GM15510 (cell line): Measurements from ENCODE around the gene MOCS1.

Source experiments
- POLR2A ChIP-seq: IDR thresholded peaks from 3 replicates; pipeline ENCODE4 v1.6.1; 2011; ENCODE audit warnings: borderline replicate concordance; ENCODE audit not compliant: insufficient read length; ENCODE audit errors: extremely low read depth

MOCS1 gene

DNA sequence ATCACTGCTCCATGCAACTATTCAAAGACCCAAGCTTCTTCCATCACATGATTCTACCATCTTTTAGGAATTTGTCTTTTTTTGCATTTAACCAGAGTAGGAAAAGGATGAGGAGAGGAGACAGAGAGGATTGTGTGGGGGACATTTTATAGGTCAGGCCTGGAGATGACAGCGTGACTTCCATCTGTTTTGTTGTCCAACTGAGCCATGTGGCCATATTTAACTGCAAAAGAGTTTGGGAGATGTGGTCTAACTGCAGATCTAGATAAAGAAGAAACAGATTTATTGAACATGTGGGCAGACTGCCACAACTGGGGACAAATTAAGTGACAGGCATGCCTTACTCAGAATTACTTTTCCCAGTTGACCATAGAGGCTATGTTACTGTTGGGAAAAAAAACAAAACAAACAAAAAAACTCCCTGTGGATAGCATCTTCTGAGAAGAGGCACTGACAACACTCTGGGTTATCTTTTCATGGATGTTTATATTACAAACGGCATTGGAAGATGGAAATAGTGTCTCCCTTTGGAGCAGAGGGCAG, 18.9 kb upstream of the MOCS1 start:
- no peak for TF ChIP-seq POLR2A

DNA sequence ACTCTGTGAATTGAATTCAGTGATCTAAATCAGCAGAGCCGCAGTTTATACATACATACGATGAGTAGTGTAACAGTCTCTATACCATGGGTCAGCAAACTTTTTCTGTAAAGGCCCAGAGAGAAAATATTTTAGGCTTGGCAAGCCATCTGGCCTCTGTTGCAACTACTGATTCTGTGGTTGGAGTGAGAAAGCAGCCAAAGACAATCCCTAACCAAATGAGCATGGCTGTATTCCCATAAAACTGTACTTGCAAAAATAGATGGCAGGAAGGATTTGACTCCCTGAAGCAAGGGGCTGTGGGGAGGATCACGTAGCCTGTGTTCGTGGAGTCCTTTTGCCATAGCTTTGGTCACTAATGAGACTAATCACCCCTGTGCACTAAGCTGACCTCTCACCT, 17.9 kb upstream of the MOCS1 start:
- TF ChIP-seq POLR2A, result no peak

DNA sequence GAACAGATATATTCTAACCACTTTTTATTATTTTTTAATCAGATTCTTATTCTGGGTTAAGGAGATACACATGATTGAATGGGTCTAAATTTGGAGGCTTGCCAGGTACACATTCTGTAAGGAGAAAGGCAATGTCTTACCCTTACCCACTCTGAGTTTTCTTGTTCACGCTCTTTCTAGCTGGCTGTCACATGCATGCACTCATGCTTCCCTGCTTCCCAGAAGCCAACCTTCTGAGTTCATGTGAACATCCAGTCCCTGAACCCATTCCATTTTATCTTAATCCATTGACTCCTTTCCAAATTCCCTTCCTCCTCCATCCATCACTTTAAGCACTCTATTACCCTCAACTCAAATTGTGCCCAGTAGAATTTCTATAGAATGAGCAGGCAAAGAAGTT, 17.5 kb upstream of the MOCS1 start:
- no peak for TF ChIP-seq POLR2A

DNA sequence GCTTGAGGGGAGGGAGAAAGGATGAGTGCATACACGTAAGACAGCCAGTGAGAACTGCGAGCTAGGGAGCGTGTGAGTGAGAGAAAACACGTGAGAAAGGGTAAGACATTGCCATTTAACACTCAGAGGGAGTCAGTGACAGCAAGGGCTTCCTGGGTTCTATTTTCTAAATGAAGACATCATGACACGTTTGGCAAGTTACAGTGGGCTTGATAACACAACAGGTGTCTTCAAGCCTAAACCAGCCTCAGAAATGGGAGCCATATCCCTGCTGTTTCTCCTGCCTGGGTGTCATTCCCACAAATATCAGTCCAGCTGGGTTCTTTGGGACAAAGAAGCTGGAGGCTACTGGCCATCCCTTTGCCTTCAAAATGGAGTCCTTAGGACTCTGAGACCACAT, 16.9 kb upstream of the MOCS1 start:
- no peak for TF ChIP-seq POLR2A

DNA sequence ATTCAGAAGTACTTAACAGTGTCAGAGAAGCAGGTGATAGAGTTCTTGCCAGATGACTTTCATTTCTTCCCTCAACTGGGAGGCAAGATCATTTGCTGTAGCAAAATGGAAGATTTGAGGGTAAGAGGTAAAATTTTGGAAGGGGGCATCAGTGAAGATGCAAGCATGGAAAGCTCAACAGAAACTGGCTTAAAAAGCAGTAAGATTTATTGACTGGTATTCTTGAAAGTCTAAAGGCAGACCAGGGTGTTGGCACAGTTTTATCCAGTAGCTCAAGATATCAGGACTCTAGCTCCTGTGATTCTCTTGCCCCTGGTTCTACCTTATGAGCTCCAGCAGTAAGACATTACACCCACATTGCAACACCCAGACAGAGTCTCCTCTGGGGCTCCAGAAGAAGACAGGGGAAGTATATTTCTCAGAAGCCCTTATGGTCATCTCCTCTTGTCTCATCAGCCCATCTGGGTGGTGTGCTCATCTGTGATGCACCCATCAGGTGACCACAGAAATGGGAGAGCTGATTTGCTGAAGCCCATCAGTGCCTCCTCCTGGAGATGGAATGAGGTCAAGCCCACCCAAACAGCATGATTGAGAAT, 16.0 kb upstream of the MOCS1 start:
- TF ChIP-seq POLR2A, result no peak

DNA sequence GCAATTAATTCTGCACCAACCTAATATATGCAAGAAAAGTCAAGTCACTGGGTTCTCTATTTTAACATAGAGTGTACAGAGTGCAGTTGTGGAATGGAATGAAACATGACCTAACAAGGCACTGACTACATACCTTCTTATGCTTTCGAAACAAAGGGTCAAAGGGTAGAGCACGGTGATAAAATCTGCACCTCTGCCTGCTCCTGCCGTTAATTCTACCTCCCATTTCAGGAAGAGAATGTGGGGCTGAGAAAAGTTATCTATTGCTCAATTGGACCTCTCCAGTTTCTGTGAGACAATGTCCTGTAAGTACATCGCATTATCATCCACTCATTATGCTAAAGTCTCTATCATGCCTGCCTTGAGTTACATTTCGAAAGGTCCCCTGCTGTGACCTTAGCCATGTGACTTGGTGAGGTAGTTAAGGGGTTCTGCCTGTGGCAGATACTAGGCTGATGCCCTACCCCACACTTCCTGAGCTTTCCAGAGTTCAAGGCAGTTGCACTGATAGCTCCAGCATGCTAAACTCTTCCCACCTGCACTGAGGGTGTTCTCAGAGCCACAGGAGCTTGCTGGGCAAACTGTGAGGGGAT, 14.0 kb upstream of the MOCS1 start:
- TF ChIP-seq POLR2A, result no peak

DNA sequence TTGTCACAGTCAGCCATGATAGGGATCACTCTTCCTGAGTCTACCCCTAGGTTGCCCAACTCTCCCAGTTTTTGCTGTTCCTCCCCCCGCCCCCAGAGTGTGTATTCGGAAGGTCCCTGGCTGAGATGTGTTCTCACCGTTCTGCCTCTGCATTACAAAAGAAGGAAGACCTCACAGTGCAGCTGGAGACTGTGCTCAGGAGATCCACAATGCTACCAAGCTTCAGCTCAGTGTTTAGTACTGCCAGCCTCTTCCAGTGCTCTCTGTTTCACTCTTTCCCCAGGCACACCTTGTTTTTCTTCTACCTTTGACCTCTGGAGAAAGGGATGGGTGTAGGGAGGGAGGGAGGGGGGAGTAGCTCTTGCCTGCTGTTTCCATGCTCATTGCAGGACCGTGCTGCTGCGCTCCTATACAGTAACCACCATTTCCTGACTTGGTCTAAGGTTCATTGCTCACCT, 13.4 kb upstream of the MOCS1 start:
- TF ChIP-seq POLR2A, result no peak

DNA sequence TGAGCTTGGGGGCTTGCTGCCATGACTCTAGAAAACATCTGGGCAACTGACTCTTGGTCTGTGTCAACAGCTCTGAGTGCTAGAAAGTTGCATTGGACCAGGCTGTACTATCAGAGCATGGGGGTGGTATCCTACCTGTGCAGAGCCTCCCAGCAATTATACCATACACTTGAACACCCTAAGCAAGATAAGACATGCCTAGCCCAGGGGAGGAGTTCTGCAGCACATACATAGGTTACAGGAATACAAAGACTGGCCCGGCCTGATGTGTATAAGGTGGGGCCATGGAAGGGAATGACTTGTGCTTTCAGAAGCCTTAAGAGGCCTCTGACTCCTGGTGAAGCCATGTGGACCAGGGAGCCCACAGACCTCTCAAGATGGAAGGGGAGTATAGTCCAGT, 11.4 kb upstream of the MOCS1 start:
- no peak for TF ChIP-seq POLR2A

DNA sequence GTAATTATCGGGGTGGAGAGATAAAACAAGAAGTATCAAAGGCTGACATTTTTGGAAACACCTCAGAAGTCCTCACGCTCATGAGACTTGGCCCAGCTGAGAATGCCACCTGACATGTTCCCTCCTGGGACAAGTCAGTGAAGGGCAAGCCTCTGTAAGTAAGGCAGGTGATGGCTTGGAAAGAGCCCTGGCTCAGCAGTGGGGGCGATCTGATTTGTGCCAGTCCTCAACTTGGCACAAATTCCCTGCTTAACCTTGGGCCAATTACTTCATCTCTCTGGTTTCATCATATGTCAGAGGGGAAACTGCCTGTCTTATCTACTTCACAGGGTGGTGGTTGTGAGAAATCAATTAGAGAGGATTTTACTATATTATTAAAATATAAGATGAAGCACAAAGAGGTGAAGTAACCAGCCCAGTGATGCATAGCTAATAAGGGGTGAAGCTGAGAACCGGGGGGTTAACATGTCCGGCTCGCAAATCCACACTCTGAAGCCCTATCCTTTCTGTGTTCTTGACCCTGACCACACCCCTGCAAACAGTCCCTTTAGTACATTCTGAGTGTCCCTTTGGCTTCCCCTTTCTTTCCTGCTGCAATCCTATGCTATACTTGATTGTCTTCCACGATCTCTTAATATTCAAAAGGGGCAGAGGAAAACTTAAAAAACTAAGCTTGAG, 8.8 kb upstream of the MOCS1 start:
- TF ChIP-seq POLR2A, result no peak

DNA sequence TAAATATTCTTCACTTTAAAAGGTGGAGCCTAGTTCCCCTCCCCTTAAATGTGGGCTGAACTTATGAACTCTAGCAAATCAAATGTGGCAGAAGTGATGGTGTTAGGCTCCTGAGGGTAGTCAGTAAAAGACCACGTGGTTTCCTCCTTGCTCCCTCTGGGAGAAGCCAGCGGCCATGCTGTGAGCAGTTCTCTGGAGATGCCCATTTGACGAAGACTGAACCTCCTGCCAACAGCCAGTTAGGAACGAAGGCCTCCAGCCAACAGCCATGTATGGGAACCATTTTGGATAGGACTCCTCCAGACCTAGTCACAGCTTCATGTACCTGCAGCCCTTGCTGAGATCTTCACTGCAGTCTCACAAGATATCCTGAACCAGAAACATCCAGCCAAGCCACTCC, 7.6 kb upstream of the MOCS1 start:
- TF ChIP-seq POLR2A, result no peak

DNA sequence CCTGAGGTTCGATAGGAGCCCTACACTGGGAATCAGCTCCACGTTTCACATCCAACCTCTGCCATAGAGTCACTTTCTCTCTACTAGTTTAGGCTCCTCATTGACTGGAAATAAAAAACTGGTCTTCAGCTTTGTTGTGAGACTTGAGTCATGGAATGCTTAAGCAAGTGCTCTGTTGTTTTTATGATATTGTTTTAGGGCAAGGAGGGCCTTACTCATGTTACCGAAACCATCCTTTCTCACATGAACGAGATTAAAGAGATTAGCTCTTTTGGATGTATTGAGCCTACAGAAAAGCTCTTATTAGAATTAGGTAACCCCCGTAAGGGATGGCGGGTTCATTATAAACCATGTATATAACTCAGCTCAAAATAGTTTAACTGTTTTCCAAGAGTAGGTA, 6.9 kb upstream of the MOCS1 start:
- TF ChIP-seq POLR2A, result no peak

DNA sequence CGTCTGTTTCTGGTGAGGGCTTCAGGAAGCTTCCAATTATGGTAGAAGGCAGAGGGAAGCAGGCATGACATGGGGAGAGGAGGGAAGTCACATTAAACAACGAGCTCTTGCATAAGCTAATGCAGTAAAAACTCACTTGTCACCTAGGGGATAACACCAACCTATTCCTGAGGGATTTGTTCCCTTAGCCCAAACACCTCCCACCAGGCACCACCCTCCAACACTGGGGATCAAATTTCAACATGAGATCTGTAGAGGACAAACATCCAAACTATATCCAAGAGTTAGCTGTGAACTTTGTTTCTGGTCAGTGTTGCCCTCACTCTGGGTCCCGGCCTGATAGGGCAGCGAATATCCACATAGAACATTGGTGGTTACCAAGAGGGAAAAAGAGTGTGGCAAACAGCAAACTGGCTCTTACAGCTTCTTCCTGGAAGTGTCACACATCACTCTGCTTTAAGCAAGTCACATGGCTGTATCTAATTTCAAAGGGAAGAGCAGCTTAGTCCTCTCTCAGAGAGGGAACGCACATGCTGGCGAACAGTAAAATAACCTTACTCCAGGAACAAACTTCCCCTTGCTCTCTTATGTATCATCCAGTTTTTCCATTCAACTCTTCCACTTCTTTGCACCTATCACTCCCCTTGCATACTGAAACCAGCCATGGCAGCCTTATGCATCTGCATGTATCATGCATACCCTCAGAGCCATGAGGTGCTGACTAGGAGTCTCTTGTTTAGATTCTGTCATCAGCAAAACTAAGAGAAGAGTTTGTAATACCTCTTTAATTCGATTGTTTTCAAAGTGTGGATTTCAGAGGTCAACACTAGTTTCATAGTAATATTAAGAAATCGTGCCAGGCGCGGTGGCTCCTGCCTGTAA, 4.8 kb upstream of the MOCS1 start:
- TF ChIP-seq POLR2A, result no peak

DNA sequence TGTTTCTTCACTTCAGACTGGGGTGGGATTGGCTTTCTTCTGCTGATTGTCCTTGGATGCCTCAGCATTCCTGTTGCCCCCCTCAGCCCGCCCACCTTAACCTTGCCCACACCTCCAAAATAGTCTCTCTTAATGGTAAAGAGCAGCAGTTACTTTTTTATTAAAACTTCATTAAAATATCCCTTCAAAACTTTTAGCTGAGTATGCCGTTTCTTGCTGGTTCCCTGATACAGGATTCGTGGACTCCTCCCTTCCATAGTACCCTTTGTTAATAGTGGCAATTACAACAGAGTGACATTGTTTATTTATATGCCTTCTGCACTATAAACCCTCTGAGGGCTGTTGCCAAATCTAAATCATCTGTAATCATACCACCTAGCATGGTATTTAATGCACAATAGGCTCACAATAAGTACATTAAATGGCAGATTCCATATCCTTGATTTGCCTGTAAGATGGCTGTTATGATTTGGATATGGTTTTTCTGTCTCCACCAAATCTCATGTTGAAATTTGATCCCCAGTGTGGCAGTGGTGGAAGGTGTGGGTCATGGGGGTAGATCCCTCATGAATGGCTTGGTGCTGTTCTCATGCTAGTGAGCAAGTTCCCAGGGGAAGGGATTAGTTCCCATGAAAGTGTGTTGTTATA, 3.5 kb upstream of the MOCS1 start:
- TF ChIP-seq POLR2A, result no peak

DNA sequence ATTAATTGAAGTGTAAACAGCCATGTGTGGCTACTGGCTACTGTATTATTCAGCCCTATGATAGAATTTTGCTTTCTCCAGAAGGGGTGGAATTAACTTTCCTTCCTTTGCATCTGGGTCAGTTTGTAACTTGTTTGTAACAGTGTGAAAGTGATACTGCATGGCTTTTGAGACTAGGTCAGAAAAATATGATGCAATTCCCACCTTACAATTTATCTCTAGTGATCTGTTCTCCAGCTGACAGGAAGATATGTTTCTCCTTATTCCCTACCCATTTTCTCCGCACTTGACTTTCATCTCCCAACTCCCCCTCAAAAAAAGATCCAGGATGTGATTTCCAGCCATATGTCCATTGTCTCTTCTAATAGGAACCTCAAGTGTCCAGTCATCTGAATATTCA, 2.6 kb upstream of the MOCS1 start:
- no peak for TF ChIP-seq POLR2A
